Spleen (tissue), 11 donors: Measurements from ENCODE around the gene SEMA3B. TPM values are rescaled to one million over a fixed set of nuclear protein-coding genes. Genes with fewer than 3 reads are reported as not detected.
A peak's percentile ranks its signal among the peaks of the same experiment; 100 is the strongest.

Experiments used
- DNase-seq: peaks from one replicate; pipeline ENCODE4 v3.0.0-alpha.2; 2020
- H3K27ac ChIP-seq, 8 donors: fragments of 200-600 bp; sonication (generic) in 7 of 8; 1 replicate in 4 of 8; 2 replicates in 4 of 8; pipeline versions ENCODE4 v1.5.0 to v1.8.0; 2016 to 2021; ENCODE audit warnings: inconsistent platforms in 4 of 8, mild to moderate bottlenecking in 4 of 8, moderate library complexity in 1 of 8
- H3K27me3 ChIP-seq, 7 donors: fragments of 200-600 bp; sonication (generic) in 6 of 7; replicated peaks in 1 of 7; 1 replicate in 4 of 7; 2 replicates in 3 of 7; pipeline versions ENCODE4 v1.5.0 to v1.8.0; 2016 to 2021; ENCODE audit warnings: inconsistent platforms in 3 of 7, mild to moderate bottlenecking in 1 of 7
- H3K36me3 ChIP-seq, 6 donors: fragments of 200-600 bp; sonication (generic) in 5 of 6; 1 replicate in 4 of 6; 2 replicates in 2 of 6; pipeline versions ENCODE4 v1.5.0 to v1.8.0; 2016 to 2021; ENCODE audit warnings: inconsistent platforms in 2 of 6
- H3K4me1 ChIP-seq, 6 donors: fragments of 200-600 bp; sonication (generic) in 5 of 6; 1 replicate in 3 of 6; 2 replicates in 3 of 6; pipeline versions ENCODE4 v1.5.0 to v1.8.0; 2016 to 2021; ENCODE audit warnings: inconsistent platforms in 3 of 6
- H3K4me3 ChIP-seq, 8 donors: fragments of 200-600 bp; sonication (generic) in 7 of 8; 1 replicate in 4 of 8; 2 replicates in 4 of 8; pipeline versions ENCODE4 v1.5.0 to v1.8.0; 2016 to 2021; ENCODE audit warnings: inconsistent platforms in 4 of 8, mild to moderate bottlenecking in 4 of 8, moderate library complexity in 2 of 8
- H3K9me3 ChIP-seq, 8 donors: fragments of 200-600 bp; sonication (generic) in 7 of 8; 1 replicate in 4 of 8; 2 replicates in 4 of 8; pipeline versions ENCODE4 v1.5.0 to v1.8.0; 2016 to 2021; ENCODE audit warnings: inconsistent platforms in 4 of 8
- POLR2A ChIP-seq, 3 donors: fragments of 450-650 bp; IDR thresholded peaks; one replicate each; pipeline ENCODE4 v1.5.1; 2017; ENCODE audit warnings: antibody characterized with exemption in 3 of 3, mild to moderate bottlenecking in 1 of 3
- POLR2AphosphoS5 ChIP-seq, 3 donors: sonication (generic); formaldehyde crosslinking; IDR thresholded peaks; one replicate each; pipeline ENCODE4 v1.5.1; 2017; ENCODE audit warnings: antibody characterized with exemption in 3 of 3
- WGBS, 5 donors: extraction: QIAGEN DNeasy Blood & Tissue Kit in 3 of 5; methylation state at CpG; one replicate each; pipeline versions ENCODE4 v1.1.5 to v1.1.7; 2013 to 2018; 5-methylcytosine and 5-hydroxymethylcytosine counted together
- intact Hi-C: fragments of 100-400 bp; cut with DNase I; formaldehyde crosslinking; loops from one replicate; pipeline ENCODE4 v1.15.0; 2023; ENCODE audit warnings: low total_unique reads
- polyA plus RNA-seq, 3 donors: library from polyadenylated mRNA; stranded (reverse); fragments of 200-250 nt; gene quantifications; one replicate each; pipeline ENCODE4 v1.2.1, GENCODE V29; 2013
- total RNA-seq, 7 donors: library from RNA; depleted of rRNA in 3 of 7; stranded (reverse); fragments of >200 nt in 3 of 7; fragmentation: NEBNext Ultra II Directional in 4 of 7; extraction: Animal tissue kit (Norgen Biotek cat#: 25700) in 4 of 7; gene quantifications; one replicate each; pipeline versions ENCODE4 v1.1.0 to v1.2.1, GENCODE V29; 2016 to 2021
- TF ChIP-seq, protein P1 (sequence below), 11 experiments: fragments of 200-600 bp in 7 of 11; fragments of 450-650 bp in 4 of 11; sonication (generic) in 4 of 11; IDR thresholded peaks in 8 of 11; conservative IDR thresholded peaks in 3 of 11; 1 replicate in 7 of 11; 2 replicates in 4 of 11; pipeline versions ENCODE4 v1.4.0 to v1.8.0; 2016 to 2021; ENCODE audit warnings: antibody characterized with exemption in 11 of 11, inconsistent platforms in 4 of 11, mild to moderate bottlenecking in 1 of 11
- donor health status: healthy with polysubstance abuse.
- donor health status: DM: no; HTN: no; CAD: no; lungs with moderate emphysema.
- donor health status: DM: no; HTN: no; CAD: no.
- donor health status: Bipolar disorder and iron deficiency.
- donor health status: healthy.
- donor health status: DM: no; HTN: no; CAD: no.
- donor health status: DM: yes; HTN: yes; CAD: no.

SEMA3B gene
- total and polyA plus RNA-seq, 10 donors, result 2.2 to 14.5 (median 4.0) TPM

DNA sequence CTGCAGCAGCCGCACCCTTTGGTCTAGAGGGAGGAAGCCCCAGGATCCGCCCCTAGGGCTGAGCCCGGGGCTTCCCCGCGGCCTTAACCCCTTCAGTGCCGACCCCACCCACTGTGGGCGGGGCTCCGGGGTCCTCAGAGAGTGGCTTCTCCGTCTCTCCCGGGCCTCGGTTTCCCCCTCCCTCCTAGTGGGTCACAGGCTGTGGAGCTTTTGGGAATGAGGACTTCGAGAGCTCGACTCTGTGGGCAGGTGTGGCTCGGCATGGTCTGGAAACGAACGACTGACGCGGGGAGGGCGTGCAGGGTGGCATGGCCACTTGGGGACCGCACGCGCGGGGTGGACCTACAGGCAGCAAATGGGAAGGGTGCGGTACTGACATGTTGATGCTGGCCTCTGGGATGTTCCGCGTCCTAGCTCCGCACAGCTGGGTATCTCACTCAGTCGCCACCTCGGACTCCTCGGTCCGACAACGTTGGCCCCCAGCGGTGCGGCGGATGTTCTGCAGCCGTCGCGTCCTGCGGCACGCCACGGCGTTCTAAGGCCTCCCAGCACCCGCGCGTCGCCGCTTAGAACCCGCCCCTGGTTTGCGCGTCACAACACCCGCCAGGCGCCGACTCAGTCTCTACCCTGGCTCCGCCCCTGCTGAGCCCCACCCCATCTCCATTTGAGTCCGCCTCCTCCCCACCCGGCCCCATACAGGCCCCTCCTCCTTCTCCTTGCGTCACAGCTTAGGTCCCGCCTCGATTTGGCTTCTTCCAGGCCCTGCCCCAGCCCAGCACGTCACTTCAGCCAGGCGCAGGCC is 30.1 kb downstream of the SEMA3B start, which contains the start of the genes HYAL3 and NAA80:
Gene HYAL3, minus strand, starts transcription at position 570 of the 802 bp plus-strand sequence. CDS start 3,803 bp downstream, outside the sequence.
Gene NAA80, minus strand, starts transcription at position 570 of the 802 bp plus-strand sequence. CDS start 1,942 bp downstream, outside the sequence.
- Histone ChIP-seq H3K27ac (peak within 1 kb of the TSS; percentile 84 to 98 (median 94)), H3K4me1 (peaks cover 18 to 65% (median 42%) of the 10 kb centered on the region in 6 donors), H3K4me3 (peak within 1 kb of the TSS; percentile 47 to 90 (median 60)), H3K27me3 (no peaks in the 10 kb centered on the region), H3K36me3 (peaks cover 0 to 10% (median 0%) of the 10 kb centered on the region in 6 donors), H3K9me3 (no peaks in the 10 kb centered on the region)
- WGBS, 5 donors, result 0 to 1% (median 0%) methylated on average over 21 to 61 of the region's 61 CpGs
- DNase-seq, result peak; percentile 100
- TF ChIP-seq POLR2AphosphoS5 (IDR thresholded peaks at IDR 0.05) (peak; percentile 97 to 99 (median 98)), POLR2A (IDR thresholded peaks at IDR 0.05) (peak; percentile 69 to 91 (median 72))
- TF ChIP-seq, protein P1, sequence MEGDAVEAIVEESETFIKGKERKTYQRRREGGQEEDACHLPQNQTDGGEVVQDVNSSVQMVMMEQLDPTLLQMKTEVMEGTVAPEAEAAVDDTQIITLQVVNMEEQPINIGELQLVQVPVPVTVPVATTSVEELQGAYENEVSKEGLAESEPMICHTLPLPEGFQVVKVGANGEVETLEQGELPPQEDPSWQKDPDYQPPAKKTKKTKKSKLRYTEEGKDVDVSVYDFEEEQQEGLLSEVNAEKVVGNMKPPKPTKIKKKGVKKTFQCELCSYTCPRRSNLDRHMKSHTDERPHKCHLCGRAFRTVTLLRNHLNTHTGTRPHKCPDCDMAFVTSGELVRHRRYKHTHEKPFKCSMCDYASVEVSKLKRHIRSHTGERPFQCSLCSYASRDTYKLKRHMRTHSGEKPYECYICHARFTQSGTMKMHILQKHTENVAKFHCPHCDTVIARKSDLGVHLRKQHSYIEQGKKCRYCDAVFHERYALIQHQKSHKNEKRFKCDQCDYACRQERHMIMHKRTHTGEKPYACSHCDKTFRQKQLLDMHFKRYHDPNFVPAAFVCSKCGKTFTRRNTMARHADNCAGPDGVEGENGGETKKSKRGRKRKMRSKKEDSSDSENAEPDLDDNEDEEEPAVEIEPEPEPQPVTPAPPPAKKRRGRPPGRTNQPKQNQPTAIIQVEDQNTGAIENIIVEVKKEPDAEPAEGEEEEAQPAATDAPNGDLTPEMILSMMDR (IDR thresholded peaks at IDR 0.05 in 8 of 11, conservative IDR thresholded peaks at IDR 0.05 in 3 of 11), result peak; percentile 38 to 80 (median 70)
- intact Hi-C loops, result no loop called here

DNA sequence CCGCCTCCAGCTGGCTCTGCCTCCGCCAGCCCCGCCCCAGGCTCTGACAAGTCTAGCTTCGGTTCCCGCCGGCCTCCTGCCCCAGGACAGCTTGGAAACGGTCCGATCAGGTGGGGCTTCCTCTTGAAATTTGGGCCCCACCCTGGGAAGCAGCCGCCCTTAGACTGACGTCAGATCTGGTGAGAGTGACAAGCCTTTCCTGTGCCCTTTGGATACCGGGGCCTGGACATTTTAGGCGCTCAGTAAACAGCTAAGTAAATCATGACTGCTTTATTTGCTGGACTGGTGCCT is 30.6 kb downstream of the SEMA3B start:
- WGBS, 5 donors, result 1 to 3% (median 2%) methylated on average over 4 to 12 of the region's 12 CpGs
- peaks cover 0 to 10% (median 0%) of the 10 kb centered on the region in 6 donors for H3K36me3 ChIP-seq
- no peak for DNase-seq
- H3K4me1 ChIP-seq, result peaks cover 18 to 69% (median 44%) of the 10 kb centered on the region in 6 donors
- H3K27me3 ChIP-seq, result no peaks in the 10 kb centered on the region
- no peaks in the 10 kb centered on the region for H3K9me3 ChIP-seq
- TF ChIP-seq, protein P1 (IDR thresholded peaks at IDR 0.05 in 8 of 11, conservative IDR thresholded peaks at IDR 0.05 in 3 of 11), result no peak
- TF ChIP-seq POLR2A (IDR thresholded peaks at IDR 0.05), result peak in 1 of 3 donors; percentile 23
- H3K27ac ChIP-seq, result peak overlapping the region; percentile 31 to 98 (median 94)
- H3K4me3 ChIP-seq, result peak overlapping the region in 7 of 8 donors; percentile 27 to 90 (median 61)
- intact Hi-C loops, result no loop called here

DNA sequence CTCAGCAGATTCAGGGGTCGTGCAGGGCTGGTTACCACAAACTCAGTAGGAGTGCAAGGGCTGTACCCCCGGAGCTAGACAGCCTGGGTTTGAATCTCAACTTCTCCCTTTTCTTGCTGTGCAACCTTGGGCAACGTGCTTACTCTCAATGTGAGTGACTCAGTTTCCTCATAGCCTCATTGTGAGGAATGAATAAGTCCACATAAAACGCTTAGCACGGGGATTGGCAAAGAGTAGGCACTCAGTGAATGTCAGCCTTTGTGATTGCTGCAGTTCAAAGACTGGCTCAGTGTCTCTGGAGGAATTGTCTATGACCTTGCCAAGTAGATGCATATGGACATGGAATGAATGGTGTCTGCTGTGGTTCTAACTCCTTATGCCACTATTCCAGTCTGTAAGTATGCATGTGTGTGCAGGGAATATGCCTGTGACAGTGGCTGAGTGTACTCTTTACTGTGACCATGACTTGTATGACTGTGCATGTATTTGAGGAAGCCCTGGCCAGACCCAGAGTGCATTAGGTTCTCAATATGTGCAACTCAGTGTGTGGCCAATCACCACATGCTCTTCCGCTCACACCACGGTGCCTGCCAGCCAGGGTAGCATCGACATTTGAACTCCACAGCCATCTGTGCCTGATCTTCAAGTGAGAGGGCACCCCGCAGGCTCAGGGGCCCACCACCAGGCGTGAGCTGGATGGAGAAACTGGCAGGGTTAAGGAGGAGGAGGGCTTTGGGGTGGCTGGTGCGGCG is 31.2 kb downstream of the SEMA3B start:
- Histone ChIP-seq H3K36me3 (peaks cover 0 to 10% (median 0%) of the 10 kb centered on the region in 6 donors), H3K27me3 (no peaks in the 10 kb centered on the region), H3K27ac (peak overlapping the region; percentile 31 to 98 (median 94)), H3K4me3 (peak overlapping the region in 7 of 8 donors; percentile 27 to 90 (median 61)), H3K9me3 (no peaks in the 10 kb centered on the region), H3K4me1 (peaks cover 18 to 74% (median 47%) of the 10 kb centered on the region in 6 donors)
- intact Hi-C loops, result no loop called here
- peak; percentile 87 for DNase-seq
- WGBS, 5 donors, result 34 to 46% (median 38%) methylated on average over 11 to 12 of the region's 12 CpGs
- TF ChIP-seq POLR2A (IDR thresholded peaks at IDR 0.05) (peak in 1 of 3 donors; percentile 33), POLR2AphosphoS5 (IDR thresholded peaks at IDR 0.05) (peak in 2 of 3 donors; percentile 76)
- TF ChIP-seq, protein P1 (IDR thresholded peaks at IDR 0.05 in 8 of 11, conservative IDR thresholded peaks at IDR 0.05 in 3 of 11), result peak in 1 of 11 experiments; percentile 18
